HCT116 (cell line): ENCODE data around the gene HSD17B7. TPM values are rescaled to one million over a fixed set of nuclear protein-coding genes. Genes with fewer than 3 reads are reported as not detected.

Experiments
- ATAC-seq: fragments of 200-7000 bp; cut with Tn5 transposase; 2 replicates; pipeline ENCODE4 v1.9.1; 2020; ENCODE audit warnings: mild to moderate bottlenecking, moderate library complexity
- BruUV-seq: library from RNA; stranded (reverse); fragments of 400-500 nt; replicated peaks from 2 replicates; lab custom pipeline; 2021; lab: Mats Ljungman, UMichigan
- CTCF ChIA-PET: fragments of 300-600 bp; sonication (Branson Sonifier 250); formaldehyde crosslinking; loops from one replicate; lab custom pipeline; 2021; ENCODE audit warnings: antibody characterized with exemption; lab: Charles Lee
- POLR2A ChIA-PET: fragments of 300-600, 350-600 bp; sonication (Branson Sonifier 250); formaldehyde crosslinking; loops from one replicate; lab custom pipeline; 2021; ENCODE audit warnings: antibody characterized with exemption; lab: Charles Lee
- RAD21 ChIA-PET, 2 experiments: fragments of 300-600 bp; sonication (Branson Sonifier 250); formaldehyde crosslinking; loops; one replicate each; lab custom pipeline; 2023; ENCODE audit warnings: low total read pairs in 2 of 2; ENCODE audit not compliant: uncharacterized antibody in 2 of 2, unreplicated experiment in 2 of 2, low non-redundant PET in 1 of 2; lab: Charles Lee
- DNase-seq: peaks from one replicate; pipeline ENCODE4 v3.0.0-alpha.2; 2010; ENCODE audit warnings: low read depth, low spot score
- H2AFZ ChIP-seq: fragments of 200-600 bp; shearing (Covaris generic), sonication (generic); 2 replicates; pipeline ENCODE4 v1.6.1; 2017; ENCODE audit warnings: low read depth, mixed run types, mixed read lengths, antibody characterized with exemption, low read length; ENCODE audit not compliant: poor library complexity, severe bottlenecking
- H3K27ac ChIP-seq: 2 replicates; pipeline ENCODE4 v1.5.1; 2012; ENCODE audit warnings: low read depth, low read length
- H3K27me3 ChIP-seq: fragments of 200-600 bp; sonication (generic); 2 replicates; pipeline ENCODE4 v1.6.1; 2016; ENCODE audit warnings: mixed run types, low read length, mixed read lengths; ENCODE audit not compliant: insufficient read depth
- H3K36me3 ChIP-seq, 2 experiments: fragments of 200-500 bp in 1 of 2; fragments of 200-600 bp in 1 of 2; sonication (Bioruptor generic) in 1 of 2; sonication (generic) in 1 of 2; 2 replicates each; pipeline versions ENCODE4 v1.5.1 to v1.6.1; 2014 to 2016; ENCODE audit warnings: low read length in 2 of 2, inconsistent platforms in 1 of 2, mixed read lengths in 1 of 2, mixed run types in 1 of 2; ENCODE audit not compliant: insufficient read depth in 2 of 2, control insufficient read depth in 1 of 2
- H3K4me1 ChIP-seq, 2 experiments: fragments of 200-600 bp in 1 of 2; sonication (generic) in 1 of 2; 2 replicates each; pipeline versions ENCODE4 v1.5.1 to v1.6.1; 2012 to 2017; ENCODE audit warnings: low read length in 2 of 2, inconsistent platforms in 1 of 2, mild to moderate bottlenecking in 1 of 2, mixed read lengths in 1 of 2, mixed run types in 1 of 2, moderate library complexity in 1 of 2; ENCODE audit not compliant: insufficient read depth in 2 of 2, control insufficient read depth in 1 of 2
- H3K4me2 ChIP-seq: fragments of 200-600 bp; sonication (generic); 2 replicates; pipeline ENCODE4 v1.6.1; 2017; ENCODE audit warnings: mixed run types, low read length, mixed read lengths
- H3K4me3 ChIP-seq, 2 experiments: fragments of 200-600 bp in 1 of 2; sonication (generic) in 1 of 2; replicated peaks in 1 of 2; 2 replicates each; pipeline ENCODE4 v1.5.1; 2011 to 2016; ENCODE audit warnings: low read length in 2 of 2, control low read depth in 1 of 2, low read depth in 1 of 2, mild to moderate bottlenecking in 1 of 2, mixed read lengths in 1 of 2, mixed run types in 1 of 2
- H3K79me2 ChIP-seq: fragments of 200-600 bp; sonication (generic); 2 replicates; pipeline ENCODE4 v1.6.1; 2017; ENCODE audit warnings: mild to moderate bottlenecking, mixed run types, low read length, moderate library complexity, mixed read lengths; ENCODE audit not compliant: insufficient read depth
- H3K9ac ChIP-seq: fragments of 200-600 bp; sonication (generic); 2 replicates; pipeline ENCODE4 v1.6.1; 2016; ENCODE audit warnings: low read length, mixed read lengths
- H3K9me2 ChIP-seq: fragments of 200-600 bp; sonication (generic), shearing (Covaris generic); 2 replicates; pipeline ENCODE4 v1.6.1; 2017; ENCODE audit warnings: mixed run types, mild to moderate bottlenecking, moderate library complexity; ENCODE audit not compliant: insufficient read depth
- H3K9me3 ChIP-seq, 2 experiments: fragments of 200-500 bp in 1 of 2; fragments of 200-600 bp in 1 of 2; sonication (Bioruptor generic) in 1 of 2; sonication (generic) in 1 of 2; 2 replicates each; pipeline ENCODE4 v1.6.1; 2014 to 2017; ENCODE audit warnings: low read length in 2 of 2, mixed read lengths in 2 of 2, inconsistent platforms in 1 of 2, low read depth in 1 of 2, mild to moderate bottlenecking in 1 of 2, mixed run types in 1 of 2, moderate library complexity in 1 of 2; ENCODE audit not compliant: control insufficient read depth in 1 of 2, insufficient read depth in 1 of 2
- H4K20me1 ChIP-seq: fragments of 200-600 bp; sonication (generic), shearing (Covaris generic); 2 replicates; pipeline ENCODE4 v1.6.1; 2017; ENCODE audit warnings: mixed run types, mild to moderate bottlenecking, moderate library complexity; ENCODE audit not compliant: insufficient read depth
- ATF3 ChIP-seq: IDR thresholded peaks from 2 replicates; pipeline ENCODE4 v1.6.1; 2012
- ELF1 ChIP-seq: IDR thresholded peaks from 2 replicates; pipeline ENCODE4 v1.6.1; 2012; ENCODE audit warnings: low read depth, borderline replicate concordance
- EZH2 ChIP-seq: fragments of 200-600 bp; sonication (generic); IDR thresholded peaks from 2 replicates; pipeline ENCODE4 v1.6.1; 2017; ENCODE audit warnings: antibody characterized with exemption, mixed run types
- EZH2phosphoT487 ChIP-seq: fragments of 200-600 bp; IDR thresholded peaks from 2 replicates; pipeline ENCODE4 v1.6.1; 2018; ENCODE audit warnings: antibody characterized with exemption, borderline replicate concordance
- FOSL1 ChIP-seq: IDR thresholded peaks from 2 replicates; pipeline ENCODE4 v1.6.1; 2012; ENCODE audit warnings: low read depth
- SP1 ChIP-seq: IDR thresholded peaks from 2 replicates; pipeline ENCODE4 v1.6.1; 2012; ENCODE audit warnings: low read depth
- ZBTB33 ChIP-seq: IDR thresholded peaks from 2 replicates; pipeline ENCODE4 v1.6.1; 2011; ENCODE audit warnings: mild to moderate bottlenecking, low read length, moderate library complexity; ENCODE audit not compliant: insufficient replicate concordance; ENCODE audit errors: extremely low read depth
- intact Hi-C: fragments of 100-400 bp; cut with micrococcal nuclease; formaldehyde crosslinking; loops from 2 replicates; pipeline ENCODE4 v1.10.0; 2022
- total RNA-seq: library from RNA; stranded (reverse); gene quantifications from one replicate; pipeline ENCODE4 v1.2.1, GENCODE V29; 2021; ENCODE audit not compliant: unreplicated experiment

Gene HSD17B7
- total RNA-seq, 1 experiment from 2014 or later, result 22.6 TPM

GRCh38 chr1:162829268-162829667 lies 38.8 kb downstream of the HSD17B7 start (continued):
- TF ChIP-seq ELF1, result no peak

DNA sequence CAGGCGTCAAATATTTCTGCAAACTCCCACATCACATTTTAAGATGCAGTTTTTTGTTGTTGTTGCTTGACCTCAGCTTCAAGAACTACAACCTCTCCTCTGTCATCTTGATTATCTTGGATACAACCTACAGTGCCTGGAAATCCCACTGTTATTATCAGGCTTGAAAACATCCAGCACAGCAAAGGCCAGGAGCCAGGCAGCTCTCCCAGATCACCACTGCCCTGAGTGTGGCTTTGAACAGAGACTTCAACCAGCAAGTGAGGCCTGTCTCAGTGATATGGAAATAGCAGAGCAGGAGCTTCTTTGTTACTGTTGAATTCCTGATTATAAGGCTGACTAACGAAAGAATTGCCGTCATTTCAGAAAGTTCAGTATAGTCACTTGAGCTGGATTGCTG lies 42.0 kb downstream of the HSD17B7 start:
- no TSS peak for BruUV-seq
- Histone ChIP-seq H3K4me3 (no peak overlapping the region), H3K36me3 (no peaks in the 10 kb centered on the region), H3K79me2 (no peaks in the 10 kb centered on the region), H3K4me1 (no peaks in the 10 kb centered on the region), H3K9me2 (no peaks in the 10 kb centered on the region), H3K27ac (no peak overlapping the region), H4K20me1 (no peaks in the 10 kb centered on the region), H3K9ac (no peak overlapping the region), H3K27me3 (no peaks in the 10 kb centered on the region), H2AFZ (no peak overlapping the region), H3K4me2 (no peak overlapping the region), H3K9me3 (no peaks in the 10 kb centered on the region)
- ChIA-PET POLR2A (no interaction called here), RAD21 (no interaction called here), CTCF (no interaction called here)
- ATAC-seq (no peak), DNase-seq (no peak)
- TF ChIP-seq SP1 (no peak), FOSL1 (no peak), ZBTB33 (no peak), ATF3 (no peak), EZH2 (no peak), EZH2phosphoT487 (no peak)
- intact Hi-C loops, result no loop called here
